Activated T-cell treated with anti-CD3 and anti-CD28 coated beads, Interleukin-2, amount 50 U/mL, for 1 hour (primary cell): ENCODE measurements around the gene FIP1L1.

Source experiments
- DNase-seq: peaks from one replicate; pipeline ENCODE4 v3.0.0-alpha.2; 2020

The FIP1L1 gene

GRCh38 chr4:53507671-53508286 lies 130.3 kb downstream of the FIP1L1 start:
- no peak for DNase-seq

- DNase-seq = no peak
Measured at GRCh38 chr4:53508446-53508845, 131.0 kb downstream of the FIP1L1 start.

DNA sequence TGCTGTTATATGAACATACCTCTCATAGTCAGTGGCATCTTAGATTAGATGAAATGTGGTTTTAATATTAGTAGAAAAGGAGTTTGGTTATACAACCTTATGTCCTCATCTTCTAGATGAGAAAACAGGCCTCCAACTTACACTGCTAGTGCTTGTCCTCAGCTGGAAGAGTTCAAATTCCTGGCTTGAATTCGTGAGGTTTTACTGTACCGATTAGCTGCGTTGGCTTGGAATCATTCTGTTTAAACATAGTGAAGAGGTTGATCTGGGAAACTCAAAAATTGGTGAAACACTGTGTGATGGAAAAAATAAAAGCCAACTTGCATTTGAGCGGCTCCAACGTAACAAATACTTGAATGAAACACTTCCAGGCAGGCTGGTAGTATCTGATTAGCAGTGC lies 132.9 kb downstream of the FIP1L1 start:
- DNase-seq = no peak
